Right kidney (tissue), 1 donor: ENCODE measurements around the gene MTHFD1L.
"Not testable (repeated sequence)": the region's sequence is repeated elsewhere in the genome, so short reads cannot be mapped to it uniquely, and the experiment has no call there.

ENCODE experiments used
- DNase-seq: peaks from one replicate; pipeline ENCODE4 v3.0.0-alpha.2; 2016

MTHFD1L gene

DNA sequence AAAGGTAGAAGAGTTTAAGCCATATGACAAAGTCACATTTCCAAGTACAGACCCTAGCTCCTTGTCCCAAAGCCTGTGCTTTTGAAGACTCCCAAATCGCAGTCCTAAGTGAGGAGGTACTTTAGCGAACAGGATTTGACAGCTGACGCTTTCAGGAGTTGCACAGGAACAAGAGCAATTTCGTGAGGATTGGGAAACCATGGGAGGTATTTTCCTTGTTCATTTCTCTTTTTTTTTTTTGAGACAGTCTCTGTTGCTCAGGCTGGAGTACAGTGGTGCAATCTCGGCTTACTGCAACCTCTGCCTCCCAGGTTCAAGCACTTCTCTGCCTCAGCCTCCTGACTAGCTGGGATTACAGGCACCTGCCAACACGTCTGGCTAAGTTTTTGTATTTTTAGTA lies 150.6 kb downstream of the MTHFD1L start:
- no peak for DNase-seq

DNA sequence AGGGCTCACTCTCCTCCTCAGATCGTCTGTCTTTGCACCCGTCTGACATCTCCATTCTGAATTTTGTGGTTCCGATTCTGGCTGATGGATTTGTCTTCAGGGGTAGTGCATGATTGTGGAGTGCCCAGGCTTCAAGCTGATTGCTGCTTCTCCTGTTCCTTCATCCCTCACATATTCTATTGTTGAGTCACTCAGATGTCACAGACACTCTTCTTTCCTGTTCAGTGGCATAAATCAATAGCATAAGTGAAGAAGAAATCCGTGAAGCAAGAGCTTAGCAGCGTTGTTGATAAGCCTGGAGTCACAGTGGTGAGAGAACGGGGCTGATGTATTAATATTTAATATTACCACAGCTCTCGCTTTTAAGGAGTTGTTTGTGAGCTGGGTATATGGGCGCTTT lies 152.5 kb downstream of the MTHFD1L start:
- no peak for DNase-seq

DNA sequence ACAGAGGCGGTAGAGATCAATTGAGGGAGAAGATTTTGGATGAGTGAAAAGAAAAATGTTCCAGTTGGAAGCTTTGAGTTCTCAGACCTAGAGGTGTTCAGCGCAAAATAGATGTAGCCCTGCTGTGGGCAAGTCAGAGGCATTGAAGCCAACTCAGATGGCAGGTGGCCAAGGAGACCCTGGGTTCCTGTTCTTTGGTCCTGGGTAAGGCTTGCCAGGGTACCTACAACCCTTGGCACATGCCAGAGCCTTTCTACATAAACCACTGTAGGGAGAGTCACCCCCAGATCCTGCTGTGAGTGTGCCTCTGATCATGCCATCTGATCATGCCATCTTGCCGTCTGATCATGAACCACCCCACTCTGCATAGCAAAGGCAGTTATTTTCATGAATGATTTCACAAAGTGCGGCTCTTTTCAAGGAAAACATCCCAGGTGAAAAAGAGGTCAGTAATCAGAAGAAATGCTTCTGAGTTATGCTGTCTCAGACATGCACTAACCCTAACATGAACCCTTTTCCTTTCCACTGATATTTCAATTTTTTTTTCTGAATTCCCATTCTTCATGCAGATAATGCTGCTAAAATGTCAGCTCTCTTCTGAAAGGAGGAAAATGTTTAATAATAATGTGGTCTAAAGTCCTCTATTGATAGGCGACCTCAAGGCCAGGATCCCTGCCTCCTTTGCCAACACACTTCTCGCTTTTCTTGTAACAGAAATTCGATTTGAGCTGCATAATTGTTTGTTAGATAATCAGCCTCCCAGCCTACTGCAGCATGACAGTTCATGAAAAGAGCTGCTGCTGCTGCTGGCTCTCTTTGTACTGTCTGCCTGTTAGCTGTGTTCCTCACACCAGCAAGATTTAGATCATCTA lies 153.6 kb downstream of the MTHFD1L start:
- no peak for DNase-seq

DNA sequence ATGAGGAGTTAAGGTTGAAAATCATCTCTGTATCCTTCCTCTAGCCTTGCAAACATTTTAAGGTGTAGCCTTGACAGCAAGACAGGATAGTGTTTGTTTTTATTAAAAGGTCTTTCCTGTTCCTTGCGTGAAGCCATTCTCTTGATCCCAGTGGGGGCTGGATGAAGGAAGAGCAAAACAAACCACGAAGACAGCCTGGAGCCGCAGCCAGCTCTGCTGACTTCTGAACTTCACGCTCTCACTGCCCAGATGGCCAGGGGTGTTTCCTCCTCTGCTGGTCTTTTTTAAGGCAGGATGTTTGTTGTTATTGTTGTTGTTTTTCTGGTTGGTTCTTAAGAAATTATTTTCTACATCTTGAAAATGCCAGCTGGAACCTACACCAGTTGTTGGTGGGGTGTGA lies 156.4 kb downstream of the MTHFD1L start:
- no peak for DNase-seq

DNA sequence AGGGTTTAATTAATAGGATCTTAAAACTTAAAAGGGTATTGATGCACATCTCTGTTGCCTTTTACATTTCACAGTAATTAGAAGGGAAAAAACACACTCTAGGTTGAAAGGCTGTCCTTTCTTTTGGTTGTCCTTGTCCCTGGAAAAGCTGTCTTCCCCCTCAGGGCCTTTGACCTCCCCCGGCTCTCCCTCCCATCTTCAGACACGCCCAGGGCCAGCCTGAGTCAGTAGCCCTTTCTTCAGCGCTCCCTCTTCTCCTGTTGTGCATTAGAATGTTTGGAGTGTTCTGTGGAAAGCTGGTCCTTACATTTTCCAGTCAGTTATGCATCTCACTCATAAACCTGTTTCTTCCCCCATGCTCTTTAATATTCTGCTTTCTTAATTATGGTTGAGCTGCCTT lies 157.0 kb downstream of the MTHFD1L start:
- no peak for DNase-seq

DNA sequence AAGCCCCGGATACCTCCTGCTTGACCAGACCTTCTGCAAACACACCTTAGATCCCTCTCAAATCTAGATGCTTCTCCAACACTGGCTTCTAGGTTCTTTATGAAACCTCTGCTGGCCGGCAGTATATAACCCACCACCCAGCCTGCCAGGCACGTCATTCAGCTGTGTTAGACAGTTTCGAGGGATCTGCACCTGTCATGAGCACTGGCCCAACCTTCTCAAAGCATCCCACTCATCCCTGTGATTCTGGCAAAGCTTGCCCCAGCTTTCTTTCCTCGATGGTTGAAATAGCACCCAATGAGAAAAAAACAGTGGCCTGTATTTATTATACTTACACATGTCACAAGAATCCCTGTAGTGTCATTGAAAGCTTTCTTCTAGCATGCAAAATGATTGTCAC lies 157.8 kb downstream of the MTHFD1L start:
- no peak for DNase-seq

DNA sequence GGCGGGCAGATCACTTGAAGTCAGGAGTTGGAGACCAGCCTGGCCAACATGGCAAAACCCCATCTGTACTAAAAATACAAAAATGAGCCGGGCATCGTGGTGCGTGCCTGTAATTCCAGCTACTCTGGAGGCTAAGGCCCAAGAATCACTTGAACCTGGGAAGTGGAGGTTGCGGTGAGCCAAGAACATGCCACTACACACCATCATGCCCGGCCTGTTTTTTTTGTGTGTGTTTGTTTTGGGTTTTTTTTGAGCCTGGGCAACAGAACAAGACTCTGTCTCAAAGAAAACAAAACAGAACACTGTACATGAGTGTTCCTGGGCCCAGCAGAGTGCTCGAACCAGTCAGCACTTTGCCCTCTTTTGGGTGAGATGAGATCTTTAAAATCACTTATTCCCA lies 159.1 kb downstream of the MTHFD1L start:
- DNase-seq: no peak

DNA sequence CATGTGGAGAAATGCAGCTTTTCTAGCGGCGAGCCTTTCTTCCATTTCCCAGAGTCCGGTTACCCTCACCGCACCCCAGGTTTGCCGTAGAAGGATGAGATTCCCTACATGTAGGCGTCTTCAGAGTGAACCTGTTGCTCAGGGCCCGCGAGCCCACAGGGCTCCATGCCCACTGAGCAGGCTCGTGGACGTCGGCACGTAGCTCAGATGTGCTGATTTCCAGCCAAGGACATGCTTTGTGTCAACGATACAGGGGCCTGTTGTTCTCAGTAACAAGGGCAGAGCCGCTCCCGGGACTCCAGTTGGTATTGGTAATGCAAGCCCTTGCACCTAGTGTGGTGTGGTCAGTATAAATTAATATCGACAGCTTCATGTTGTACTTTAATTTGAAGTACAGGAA lies 159.6 kb downstream of the MTHFD1L start:
- no peak for DNase-seq

DNA sequence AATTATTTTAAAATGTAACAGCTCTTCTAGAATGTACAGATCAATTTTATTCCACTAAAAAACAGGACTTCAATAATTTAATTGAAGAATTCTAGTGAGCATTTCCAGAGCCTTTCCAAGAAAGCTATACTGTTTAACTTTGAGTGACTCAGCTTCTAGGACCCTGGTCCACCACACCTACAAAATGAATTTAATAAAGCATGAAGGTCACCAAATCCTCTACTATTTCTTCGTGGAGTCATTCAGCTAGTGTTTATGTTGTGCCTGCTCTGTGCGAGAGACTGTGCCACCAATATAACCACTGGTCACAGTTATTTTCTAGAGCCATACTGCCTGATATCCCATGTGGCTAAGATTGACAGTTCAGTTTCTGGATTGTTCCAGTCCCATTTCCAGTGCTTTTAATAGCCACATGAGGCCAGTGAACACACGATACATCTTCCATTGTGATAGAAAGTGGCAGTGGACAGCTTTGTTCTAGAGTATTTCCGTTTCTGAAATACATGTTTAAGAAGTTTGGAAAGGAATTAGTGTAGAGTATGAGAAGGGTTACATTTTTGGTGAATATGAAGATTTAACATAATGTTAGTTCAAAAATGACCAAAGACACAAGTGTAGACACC lies 160.7 kb downstream of the MTHFD1L start:
- no peak for DNase-seq

DNA sequence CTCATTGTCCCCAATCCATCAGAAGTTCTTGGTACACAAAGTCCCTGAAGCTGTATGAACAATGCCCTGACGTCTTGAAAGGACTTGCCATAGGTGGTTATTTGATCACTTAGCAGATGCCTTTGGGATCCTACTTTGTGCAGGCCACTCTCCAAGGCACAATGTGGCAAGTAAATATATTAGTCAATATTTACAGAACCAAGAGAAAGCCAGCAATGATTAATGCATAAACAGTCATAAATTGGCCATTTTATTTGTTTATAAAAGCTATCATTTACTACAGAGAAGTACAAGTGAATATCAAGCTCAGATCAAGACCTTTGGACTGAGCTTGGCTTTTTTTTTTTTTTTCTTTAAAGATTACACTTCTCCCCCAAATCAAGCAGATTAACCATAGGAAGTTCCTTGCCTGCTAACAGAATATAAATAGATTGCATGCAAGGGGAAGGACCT lies 161.8 kb downstream of the MTHFD1L start:
- DNase-seq: no peak

DNA sequence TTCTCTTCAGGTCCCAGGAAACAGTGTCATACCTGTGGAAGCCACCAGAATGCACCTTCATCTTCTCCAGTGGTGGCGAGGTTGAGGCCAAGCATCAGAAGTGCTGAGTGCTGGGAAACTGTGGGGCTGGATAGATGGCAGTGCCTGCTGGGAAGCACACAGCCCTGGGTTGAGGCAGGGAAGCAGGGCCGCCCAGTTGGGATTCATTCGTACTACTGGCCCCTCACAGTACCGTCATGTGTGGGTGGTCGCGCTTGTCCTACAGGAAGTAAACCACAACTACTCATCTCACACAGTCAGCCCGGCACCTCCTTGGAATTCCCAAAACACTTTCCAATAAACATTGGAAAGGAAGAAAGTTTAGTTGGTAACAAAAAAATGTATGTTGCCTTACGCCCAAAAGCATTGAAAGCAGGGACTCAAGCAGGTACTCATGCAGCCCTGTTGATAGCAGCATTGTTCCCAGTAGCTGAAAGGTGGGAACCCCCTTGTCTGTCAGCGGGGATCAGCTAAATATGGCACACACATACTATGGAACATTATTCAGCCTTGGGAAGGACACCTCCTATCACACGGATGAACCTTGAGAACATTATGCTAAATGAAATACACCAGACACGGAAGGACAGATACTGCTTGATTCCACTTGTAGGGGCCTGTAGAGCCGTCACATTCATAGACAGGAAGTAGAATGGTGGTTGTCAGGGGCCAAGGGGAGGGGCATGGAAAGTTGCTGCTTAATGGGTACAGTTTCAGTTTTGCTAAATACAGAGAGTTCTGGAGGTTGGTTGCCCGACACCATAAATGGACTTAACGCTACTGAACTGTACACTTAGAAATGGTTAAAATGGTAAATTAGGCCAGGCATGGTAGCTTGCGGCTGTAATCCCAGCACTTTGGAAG lies 162.7 kb downstream of the MTHFD1L start:
- no peak for DNase-seq

DNA sequence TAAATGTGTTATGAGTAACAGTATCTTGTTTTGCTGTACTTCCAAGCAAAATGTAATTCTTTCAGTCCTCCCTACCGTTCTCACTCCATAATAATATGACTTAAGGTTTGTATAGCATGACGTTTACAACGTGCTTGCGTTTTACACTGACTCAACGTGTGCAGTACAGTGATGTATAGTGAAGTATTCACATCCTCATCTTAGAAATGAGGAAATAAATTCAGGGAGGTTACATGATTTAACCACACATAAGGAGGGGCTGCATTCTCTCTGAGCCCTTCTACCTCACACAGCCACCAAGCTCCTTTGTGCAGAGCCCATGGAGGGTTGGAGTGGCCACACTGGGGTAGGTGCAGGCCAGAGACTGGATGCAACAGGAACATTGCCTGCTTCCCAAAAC lies 164.5 kb downstream of the MTHFD1L start:
- no peak for DNase-seq

DNA sequence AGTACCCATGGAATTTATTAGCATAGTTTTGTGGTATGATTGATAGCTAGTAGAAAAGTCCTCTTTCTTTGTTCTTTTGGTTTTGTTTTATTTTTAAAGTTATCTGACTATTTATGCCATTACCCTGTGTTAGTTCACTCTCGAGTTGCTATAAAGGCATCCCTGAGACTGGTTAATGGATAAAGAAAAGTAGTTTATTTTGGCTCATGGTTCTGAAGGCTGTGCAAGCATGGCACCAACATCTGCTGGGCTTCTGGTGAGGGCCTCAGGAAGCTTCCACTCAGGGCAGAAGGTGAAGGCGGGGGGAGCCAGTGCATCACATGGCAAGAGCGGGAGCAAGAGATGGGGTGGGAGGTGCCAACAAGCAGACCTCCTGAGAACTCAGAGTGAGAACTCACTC lies 166.5 kb downstream of the MTHFD1L start:
- DNase-seq: no peak

DNA sequence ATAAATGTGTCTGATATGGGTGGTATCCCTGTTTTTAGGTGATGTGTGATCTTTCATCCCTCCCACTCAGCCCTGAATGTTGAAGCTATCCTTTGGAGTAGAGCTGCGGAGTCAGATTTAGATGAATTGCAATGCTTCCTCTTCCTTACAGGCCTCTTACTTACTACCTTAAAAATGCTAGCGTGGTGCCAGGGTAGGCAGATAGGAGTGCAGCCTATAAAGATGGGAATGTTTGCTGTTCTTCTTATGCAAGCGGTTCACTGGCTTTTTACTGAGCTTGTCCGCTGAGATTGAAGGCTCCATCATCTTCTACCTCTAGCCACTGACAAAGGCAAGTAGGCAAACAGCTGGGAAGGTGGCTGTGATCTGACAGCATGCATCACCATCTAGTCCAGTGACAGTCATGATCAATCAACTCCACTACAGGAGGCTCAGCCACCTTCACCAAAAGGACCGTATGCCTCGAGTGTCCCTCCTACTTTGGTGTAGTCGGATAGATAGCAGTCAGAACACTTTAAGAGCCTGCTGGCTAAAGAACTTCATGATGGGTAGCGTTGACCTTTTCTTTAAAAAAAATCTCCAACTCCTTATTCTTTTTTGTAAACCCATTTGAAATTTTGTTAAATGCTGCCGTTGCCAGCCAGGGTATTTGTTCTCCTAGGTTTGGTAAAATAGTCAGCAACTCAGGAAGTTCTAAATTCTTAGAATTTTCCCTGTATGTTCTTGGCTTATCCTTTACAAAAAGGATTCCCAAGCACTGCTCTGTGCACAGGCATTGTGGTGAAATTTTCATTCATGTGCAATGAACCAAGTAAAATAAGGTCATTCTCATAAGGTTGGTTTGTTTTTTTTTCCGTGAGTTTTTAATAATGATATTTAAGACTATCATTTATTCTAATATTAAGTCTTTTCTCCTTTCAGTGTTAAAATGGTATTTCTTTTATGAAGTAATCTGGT lies 169.6 kb downstream of the MTHFD1L start:
- DNase-seq: no peak

DNA sequence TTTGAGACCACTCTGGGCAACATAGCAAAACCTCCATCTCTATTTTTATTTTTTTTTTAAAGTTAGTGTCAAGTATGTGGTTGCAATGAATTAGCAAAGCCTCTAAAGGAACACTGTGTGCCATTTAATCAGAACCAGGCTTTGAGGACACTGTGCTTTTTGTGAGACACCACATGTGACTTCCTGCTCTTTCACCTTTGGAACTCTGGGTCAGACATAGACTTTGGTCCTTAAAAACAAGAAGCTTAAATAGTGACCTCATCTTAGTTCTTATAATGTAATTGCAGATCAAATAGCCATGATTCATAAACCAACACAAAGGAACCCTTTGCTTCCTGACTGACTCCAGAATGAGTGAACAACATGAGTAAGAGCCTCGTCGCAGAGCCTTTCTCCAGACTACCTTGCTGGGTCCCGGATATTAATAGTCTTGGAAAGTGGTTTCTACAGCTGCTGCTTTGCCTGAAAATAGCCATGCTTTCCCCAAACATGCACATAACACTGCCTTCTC lies 170.8 kb downstream of the MTHFD1L start:
- not testable (repeated sequence) for DNase-seq

DNA sequence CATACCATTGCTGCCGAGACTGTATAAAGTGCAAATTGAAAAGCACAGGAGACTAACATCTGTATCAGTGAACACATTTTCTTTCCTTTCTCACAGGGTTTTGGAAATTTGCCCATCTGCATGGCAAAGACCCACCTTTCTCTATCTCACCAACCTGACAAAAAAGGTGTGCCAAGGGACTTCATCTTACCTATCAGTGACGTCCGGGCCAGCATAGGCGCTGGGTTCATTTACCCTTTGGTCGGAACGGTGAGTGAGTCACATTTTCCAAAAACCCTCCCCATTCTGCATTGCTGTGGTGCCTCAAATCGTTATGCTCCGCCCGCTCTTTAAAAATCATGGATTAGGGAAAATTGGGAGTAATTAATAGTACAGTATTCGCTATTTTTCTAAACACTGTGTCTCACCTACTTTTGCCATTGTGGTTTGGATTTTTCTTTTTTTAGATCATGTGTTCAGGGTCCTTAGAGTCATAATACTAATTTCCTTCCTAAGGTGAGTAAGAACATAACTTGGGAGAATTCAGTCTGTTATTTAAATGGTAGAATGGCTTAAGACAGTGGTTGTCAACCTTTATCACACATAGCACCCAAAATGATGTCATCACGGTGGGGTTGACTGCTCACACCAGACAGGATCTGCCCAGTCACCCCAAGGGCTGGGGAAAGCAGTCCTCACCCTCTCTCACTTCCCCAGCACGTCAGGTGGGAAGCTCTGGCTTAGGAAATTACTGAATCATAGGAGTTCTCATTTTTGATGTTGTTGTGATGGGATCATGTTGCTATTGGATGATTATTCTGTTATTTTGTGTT lies 171.6 kb downstream of the MTHFD1L start:
- DNase-seq: no peak

DNA sequence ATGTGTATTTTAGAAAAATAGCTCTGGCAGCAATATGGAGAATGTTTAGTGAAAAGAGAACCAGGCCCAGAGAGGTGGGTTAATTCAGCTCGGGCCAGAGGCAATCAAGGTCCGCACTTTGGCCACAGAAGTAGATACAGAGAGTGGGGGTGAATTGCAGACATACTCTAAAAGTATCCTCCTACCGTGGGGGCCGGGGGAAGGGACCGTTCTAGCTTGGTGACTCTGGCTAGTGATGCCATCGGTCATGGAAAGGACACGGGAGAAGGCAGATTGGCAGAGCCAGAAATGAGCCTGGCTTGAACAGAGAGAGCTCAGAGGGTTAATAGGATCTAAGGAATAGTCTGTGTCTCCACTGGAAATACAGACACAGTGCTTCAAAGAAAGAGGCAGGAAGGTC lies 173.1 kb downstream of the MTHFD1L start:
- DNase-seq: no peak

DNA sequence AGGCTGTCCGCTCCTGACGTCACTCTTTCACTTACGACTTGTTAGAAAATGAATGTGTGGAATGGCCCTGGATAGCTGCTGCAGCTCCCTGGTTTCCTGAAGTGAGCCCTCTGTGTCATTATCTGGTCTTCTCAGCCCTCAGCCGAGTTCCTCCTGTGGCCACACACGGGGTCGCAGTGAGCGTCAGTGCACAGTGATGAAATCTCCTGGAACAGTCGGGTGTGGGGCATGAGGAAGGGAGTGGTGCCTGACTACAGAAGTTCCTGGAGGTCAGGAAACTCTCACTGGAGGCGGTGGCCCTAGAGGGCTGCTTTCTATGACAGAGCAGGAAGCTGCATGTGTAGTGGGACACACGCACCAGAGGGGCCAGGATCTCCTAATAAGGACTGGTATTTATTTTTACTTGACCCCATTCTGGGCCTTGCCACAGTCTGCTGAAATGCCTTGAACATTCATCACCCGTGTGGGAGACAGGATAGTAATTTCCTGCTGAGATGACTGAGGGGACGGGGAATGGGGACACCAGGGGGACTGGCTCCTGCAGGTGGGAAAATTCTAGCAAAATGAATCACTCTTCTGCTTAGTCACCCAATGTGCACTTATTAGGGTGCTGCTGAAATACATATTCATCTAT lies 175.5 kb downstream of the MTHFD1L start:
- DNase-seq: peak; percentile 39

DNA sequence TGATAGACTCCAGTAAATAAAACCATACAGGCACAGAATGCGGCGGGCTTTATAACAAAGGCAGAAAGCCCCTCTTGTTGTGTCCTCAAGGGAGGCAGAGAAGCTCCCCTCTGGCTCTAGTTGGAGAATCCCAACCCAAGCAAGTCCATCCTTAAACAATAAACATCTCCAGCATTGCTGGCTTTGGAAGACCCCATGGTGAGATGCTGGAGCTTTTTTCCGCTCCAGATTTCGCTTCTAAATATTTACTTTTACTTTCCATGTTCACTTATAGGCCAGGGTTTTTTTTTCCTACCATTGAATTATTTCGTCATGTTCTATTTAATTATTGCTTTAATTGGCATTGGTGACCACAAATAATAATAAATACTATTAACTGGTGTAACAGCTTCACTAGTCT lies 176.2 kb downstream of the MTHFD1L start:
- no peak for DNase-seq

DNA sequence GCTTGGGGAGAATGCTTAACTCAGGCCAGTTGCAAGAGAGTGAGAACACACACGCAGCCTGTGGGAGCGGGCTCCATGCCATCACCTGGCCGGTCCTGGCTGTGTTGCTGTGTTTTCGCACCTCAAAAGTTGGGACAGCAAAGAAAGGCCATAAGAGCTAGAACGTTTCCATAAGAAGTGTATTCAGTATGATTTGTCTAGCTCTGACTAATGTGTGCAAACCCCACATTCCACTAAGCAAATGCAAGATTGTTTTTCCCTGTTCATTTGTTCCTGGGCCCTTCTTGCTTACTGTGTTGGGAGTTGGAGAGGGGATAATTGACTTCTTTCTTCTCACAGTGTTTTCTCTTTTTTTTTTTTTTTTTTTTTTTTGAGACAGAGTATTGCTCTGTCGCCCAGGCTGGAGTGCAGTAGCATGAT lies 177.4 kb downstream of the MTHFD1L start:
- peak; percentile 46 for DNase-seq
